ENCODE data around the gene STAT2. TPM values are rescaled to one million over a fixed set of nuclear protein-coding genes. Genes with fewer than 3 reads are reported as not detected.

The STAT2 gene
- total RNA-seq, 3 donors from 2014 or later: 198 to 207 (median 198) TPM

- Histone ChIP-seq H3K4me3 (no peak overlapping the region), H3K9me3 (no peaks in the 10 kb centered on the region), H3K4me1 (no peaks in the 10 kb centered on the region), H3K27me3 (no peaks in the 10 kb centered on the region), H3K36me3 (no peaks in the 10 kb centered on the region), H3K27ac (no peak overlapping the region)
- no peak for DNase-seq (ENCODE audit: low spot score in 2 of 2)
- intact Hi-C loops (cut with DNase I; ENCODE audit: low total_unique reads): no loop called here
- TF ChIP-seq, protein P1, sequence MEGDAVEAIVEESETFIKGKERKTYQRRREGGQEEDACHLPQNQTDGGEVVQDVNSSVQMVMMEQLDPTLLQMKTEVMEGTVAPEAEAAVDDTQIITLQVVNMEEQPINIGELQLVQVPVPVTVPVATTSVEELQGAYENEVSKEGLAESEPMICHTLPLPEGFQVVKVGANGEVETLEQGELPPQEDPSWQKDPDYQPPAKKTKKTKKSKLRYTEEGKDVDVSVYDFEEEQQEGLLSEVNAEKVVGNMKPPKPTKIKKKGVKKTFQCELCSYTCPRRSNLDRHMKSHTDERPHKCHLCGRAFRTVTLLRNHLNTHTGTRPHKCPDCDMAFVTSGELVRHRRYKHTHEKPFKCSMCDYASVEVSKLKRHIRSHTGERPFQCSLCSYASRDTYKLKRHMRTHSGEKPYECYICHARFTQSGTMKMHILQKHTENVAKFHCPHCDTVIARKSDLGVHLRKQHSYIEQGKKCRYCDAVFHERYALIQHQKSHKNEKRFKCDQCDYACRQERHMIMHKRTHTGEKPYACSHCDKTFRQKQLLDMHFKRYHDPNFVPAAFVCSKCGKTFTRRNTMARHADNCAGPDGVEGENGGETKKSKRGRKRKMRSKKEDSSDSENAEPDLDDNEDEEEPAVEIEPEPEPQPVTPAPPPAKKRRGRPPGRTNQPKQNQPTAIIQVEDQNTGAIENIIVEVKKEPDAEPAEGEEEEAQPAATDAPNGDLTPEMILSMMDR (IDR thresholded peaks at IDR 0.05): no peak
- no peak for TF ChIP-seq POLR2AphosphoS5 (IDR thresholded peaks at IDR 0.05)
- no peak for TF ChIP-seq POLR2A (IDR thresholded peaks at IDR 0.05)
Measured at GRCh38 chr12:56382611-56383010, 22.7 kb upstream of the STAT2 start.

DNA sequence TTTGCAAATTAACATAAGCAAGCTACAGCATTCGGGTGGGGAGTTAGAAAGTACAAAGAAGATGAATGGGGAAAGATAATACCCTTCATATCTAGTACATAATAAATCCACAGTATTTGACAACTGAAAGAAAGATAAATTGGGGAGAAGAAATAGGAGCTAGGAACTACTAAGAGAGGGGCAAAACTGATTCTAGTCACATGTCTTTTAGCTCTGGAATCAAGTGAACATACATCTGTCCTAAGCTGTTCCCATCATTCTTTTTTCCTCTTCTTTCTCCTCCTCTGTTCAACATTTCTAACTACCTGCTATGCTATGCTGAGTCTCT is 18.0 kb upstream of the STAT2 start:
- Histone ChIP-seq H3K27me3 (no peaks in the 10 kb centered on the region), H3K4me1 (no peaks in the 10 kb centered on the region), H3K36me3 (no peaks in the 10 kb centered on the region), H3K27ac (no peak overlapping the region), H3K9me3 (peaks cover 0 to 6% of the 10 kb centered on the region in 2 donors), H3K4me3 (no peak overlapping the region)
- TF ChIP-seq, protein P1 (IDR thresholded peaks at IDR 0.05): no peak
- TF ChIP-seq POLR2A (IDR thresholded peaks at IDR 0.05) (no peak), POLR2AphosphoS5 (IDR thresholded peaks at IDR 0.05) (no peak)
- intact Hi-C loops (cut with DNase I; ENCODE audit: low total_unique reads): no loop called here
- no peak for DNase-seq (ENCODE audit: low spot score in 2 of 2)

- DNase-seq (ENCODE audit: low spot score in 2 of 2): no peak
- Histone ChIP-seq H3K27me3 (no peaks in the 10 kb centered on the region), H3K36me3 (no peaks in the 10 kb centered on the region), H3K9me3 (peaks cover 0 to 6% of the 10 kb centered on the region in 2 donors), H3K4me1 (no peaks in the 10 kb centered on the region), H3K27ac (no peak overlapping the region), H3K4me3 (no peak overlapping the region)
- intact Hi-C loops (cut with DNase I; ENCODE audit: low total_unique reads): no loop called here
- TF ChIP-seq POLR2AphosphoS5 (IDR thresholded peaks at IDR 0.05) (no peak), POLR2A (IDR thresholded peaks at IDR 0.05) (no peak)
- TF ChIP-seq, protein P1 (IDR thresholded peaks at IDR 0.05): no peak
Measured at GRCh38 chr12:56377310-56377988, 17.5 kb upstream of the STAT2 start.

DNA sequence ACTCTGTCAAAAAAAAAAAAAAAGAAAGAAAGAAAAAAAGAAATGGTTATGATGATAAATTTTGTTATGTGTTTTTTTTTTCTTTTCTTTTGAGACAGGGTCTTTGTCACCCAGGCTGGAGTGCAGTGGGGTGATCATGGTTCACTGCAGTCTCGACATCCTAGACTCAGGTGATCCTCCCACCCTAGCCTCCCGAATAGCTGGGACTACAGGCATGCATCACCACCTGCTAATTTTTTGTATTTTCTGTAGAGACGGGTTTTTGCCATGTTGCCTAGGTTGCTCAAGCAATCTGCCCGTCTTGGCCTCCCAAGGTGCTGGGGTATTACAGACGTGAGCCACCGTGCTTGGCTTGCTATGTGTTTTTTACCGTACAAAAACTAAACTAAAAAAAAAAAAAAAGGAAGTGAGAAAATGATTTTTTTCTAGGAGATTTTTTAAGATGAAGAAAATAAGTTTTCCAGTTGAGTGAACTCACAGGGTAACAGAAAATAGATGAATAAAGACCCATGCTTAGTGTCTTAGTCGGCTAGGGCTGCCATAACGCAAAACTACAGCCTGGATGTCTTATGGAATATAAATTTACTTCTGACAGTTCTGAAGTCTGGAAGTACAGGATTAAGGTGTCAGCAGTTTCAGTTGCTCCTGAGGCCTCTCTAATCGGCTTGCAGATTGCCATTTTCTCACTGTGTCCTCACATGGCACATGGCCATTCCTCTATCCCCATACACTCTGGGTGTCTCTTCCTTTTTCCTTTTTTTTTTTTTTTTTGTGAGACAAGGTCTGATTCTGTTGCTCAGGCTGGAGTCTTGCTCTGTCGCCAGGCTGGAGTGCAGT is 15.9 kb upstream of the STAT2 start:
- H3K9me3 ChIP-seq: peaks cover 0 to 6% of the 10 kb centered on the region in 2 donors
- H3K27me3 ChIP-seq: no peaks in the 10 kb centered on the region
- TF ChIP-seq POLR2AphosphoS5 (IDR thresholded peaks at IDR 0.05): no peak
- TF ChIP-seq, protein P1 (IDR thresholded peaks at IDR 0.05): no peak
- TF ChIP-seq POLR2A (IDR thresholded peaks at IDR 0.05): no peak
- no peak overlapping the region for H3K4me3 ChIP-seq
- no peaks in the 10 kb centered on the region for H3K4me1 ChIP-seq
- no peak for DNase-seq (ENCODE audit: low spot score in 2 of 2)
- H3K27ac ChIP-seq: no peak overlapping the region
- intact Hi-C loops (cut with DNase I; ENCODE audit: low total_unique reads): no loop called here
- H3K36me3 ChIP-seq: no peaks in the 10 kb centered on the region
